Measurements from ENCODE around the gene LOXL3. TPM values are rescaled to one million over a fixed set of nuclear protein-coding genes. Genes with fewer than 3 reads are reported as not detected.

The LOXL3 gene
- total RNA-seq, 2 experiments from 2014 or later, result 0.25 TPM; not detected in 1

DNA sequence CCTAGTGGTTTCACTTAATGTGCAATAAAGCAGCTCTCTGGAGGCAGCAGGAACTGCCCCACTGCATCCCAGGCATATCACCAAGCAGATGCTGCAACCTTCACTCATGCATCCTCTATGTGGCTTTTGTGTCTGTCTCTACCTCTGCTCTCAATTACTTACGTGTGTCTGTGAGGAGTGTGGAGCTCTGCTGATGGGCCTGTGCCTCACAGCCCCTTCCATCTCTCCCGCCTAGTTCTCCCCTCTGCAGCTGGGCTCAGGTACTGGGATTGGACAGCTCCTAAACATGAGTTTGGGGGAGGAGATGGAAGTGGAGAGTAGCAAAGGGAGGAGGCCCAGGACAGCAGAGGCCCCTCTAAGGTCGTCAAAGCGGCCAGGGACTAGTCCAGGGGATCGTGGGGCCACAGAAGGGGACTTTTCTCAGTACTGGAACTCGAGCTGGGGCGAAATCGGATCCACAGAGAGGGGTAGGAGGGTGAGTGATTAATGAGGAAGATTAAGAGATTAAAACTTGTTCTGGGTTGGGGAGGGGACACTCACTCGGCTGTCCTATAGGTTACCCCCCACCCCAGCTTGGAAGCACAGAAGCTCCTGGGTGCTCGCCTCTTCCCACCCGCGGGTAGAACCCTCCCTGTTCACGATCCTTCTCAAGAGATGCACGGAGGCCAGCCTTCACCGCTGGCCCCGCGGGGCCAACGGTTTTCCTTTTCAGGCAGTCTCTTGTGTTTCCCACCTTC is 52.2 kb downstream of the LOXL3 start:
- CTCF ChIA-PET, result interaction anchor here (2.3 kb wide), 1 partner anchor 18 kb away, joined by 9 read pairs; the partner anchor contains the start of genes CCDC142 and TTC31
- TF ChIP-seq, protein P1, sequence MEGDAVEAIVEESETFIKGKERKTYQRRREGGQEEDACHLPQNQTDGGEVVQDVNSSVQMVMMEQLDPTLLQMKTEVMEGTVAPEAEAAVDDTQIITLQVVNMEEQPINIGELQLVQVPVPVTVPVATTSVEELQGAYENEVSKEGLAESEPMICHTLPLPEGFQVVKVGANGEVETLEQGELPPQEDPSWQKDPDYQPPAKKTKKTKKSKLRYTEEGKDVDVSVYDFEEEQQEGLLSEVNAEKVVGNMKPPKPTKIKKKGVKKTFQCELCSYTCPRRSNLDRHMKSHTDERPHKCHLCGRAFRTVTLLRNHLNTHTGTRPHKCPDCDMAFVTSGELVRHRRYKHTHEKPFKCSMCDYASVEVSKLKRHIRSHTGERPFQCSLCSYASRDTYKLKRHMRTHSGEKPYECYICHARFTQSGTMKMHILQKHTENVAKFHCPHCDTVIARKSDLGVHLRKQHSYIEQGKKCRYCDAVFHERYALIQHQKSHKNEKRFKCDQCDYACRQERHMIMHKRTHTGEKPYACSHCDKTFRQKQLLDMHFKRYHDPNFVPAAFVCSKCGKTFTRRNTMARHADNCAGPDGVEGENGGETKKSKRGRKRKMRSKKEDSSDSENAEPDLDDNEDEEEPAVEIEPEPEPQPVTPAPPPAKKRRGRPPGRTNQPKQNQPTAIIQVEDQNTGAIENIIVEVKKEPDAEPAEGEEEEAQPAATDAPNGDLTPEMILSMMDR (IDR thresholded peaks at IDR 0.05), result no peak

DNA sequence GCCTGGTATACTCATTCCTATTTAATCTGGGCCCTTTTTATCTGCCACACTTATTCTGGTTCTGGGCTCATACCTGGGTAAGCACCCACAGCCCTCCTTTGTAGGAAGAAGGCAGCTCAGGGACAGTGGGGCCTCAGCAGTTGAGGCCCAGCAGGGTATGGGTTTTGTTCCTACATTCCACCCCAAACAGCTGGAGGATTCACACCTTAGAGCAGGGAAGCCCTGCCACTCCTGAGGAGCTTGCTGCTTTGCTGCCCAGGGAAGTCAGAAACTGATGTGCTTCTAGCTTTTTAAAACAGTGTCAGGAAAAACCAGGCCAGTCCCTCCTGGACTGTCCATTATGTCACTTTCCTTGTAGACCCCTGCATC is 53.2 kb downstream of the LOXL3 start:
- H3K4me1 Mint-ChIP-seq (ENCODE audit: low read depth), result peaks cover 72% of the 10 kb centered on the region
- H3K4me3 Mint-ChIP-seq, result no peak overlapping the region
- Histone ChIP-seq H3K4me1 (ENCODE audit: insufficient read depth, low read length) (peaks cover 53% of the 10 kb centered on the region), H3K27me3 (ENCODE audit: control insufficient read depth in 1 of 2, insufficient read depth in 2 of 2, low read length in 2 of 2) (peaks cover 60 to 72% of the 10 kb centered on the region in 2 experiments), H3K4me3 (ENCODE audit: low read length) (no peak overlapping the region), H3K36me3 (ENCODE audit: insufficient read depth, low read length) (peaks cover 13% of the 10 kb centered on the region), H3K27ac (ENCODE audit: low read depth in 1 of 2, low read length in 2 of 2) (no peak overlapping the region), H3K9me3 (ENCODE audit: control insufficient read depth in 1 of 2, insufficient read depth in 1 of 2, low read length in 2 of 2) (peaks cover 0 to 37% of the 10 kb centered on the region in 2 experiments)
- no peak for DNase-seq
- no peak for ATAC-seq (ENCODE audit: poor library complexity)
- peaks cover 79% of the 10 kb centered on the region for H3K27me3 Mint-ChIP-seq
- intact Hi-C loops (cut with DNase I, micrococcal nuclease), result no loop called here
- no peaks in the 10 kb centered on the region for H3K9me3 Mint-ChIP-seq
- TF ChIP-seq, protein P1 (IDR thresholded peaks at IDR 0.05), result no peak
- CTCF ChIA-PET, result interaction anchor here (1.4 to 2.3 kb wide), 2 partner anchors 17 to 31 kb away, joined by 3 to 9 read pairs; partner anchors contain the start of genes CCDC142 and TTC31
- POLR2A ChIA-PET, result interaction anchor here (0.6 to 4.5 kb wide), 6 partner anchors 18 to 672 kb away, joined by 3 to 21 read pairs (median 4); partner anchors contain the start of genes AUP1, CCDC142, HTRA2 and STAMBP
- peaks cover 15% of the 10 kb centered on the region for H3K36me3 Mint-ChIP-seq (ENCODE audit: low read depth)
- no peak overlapping the region for H3K27ac Mint-ChIP-seq

More for the DNA sequence above, 52.2 kb downstream of the LOXL3 start:
- intact Hi-C loops (cut with DNase I, micrococcal nuclease), result no loop called here
- POLR2A ChIA-PET, result interaction anchor here (0.6 to 4.5 kb wide), 3 partner anchors 19 to 47 kb away, joined by 3 to 21 read pairs (median 10); partner anchors contain the start of genes AUP1, CCDC142, HTRA2 and INO80B
- H3K36me3 Mint-ChIP-seq (ENCODE audit: low read depth), result peaks cover 21% of the 10 kb centered on the region
- no peak for ATAC-seq (ENCODE audit: poor library complexity)
- DNase-seq, result no peak
- H3K4me1 ChIP-seq (ENCODE audit: insufficient read depth, low read length), result peaks cover 63% of the 10 kb centered on the region
- no peak overlapping the region for H3K27ac ChIP-seq (ENCODE audit: low read depth in 1 of 2, low read length in 2 of 2)
- peaks cover 84% of the 10 kb centered on the region for H3K27me3 Mint-ChIP-seq
- H3K27ac Mint-ChIP-seq, result no peak overlapping the region
- no peaks in the 10 kb centered on the region for H3K9me3 Mint-ChIP-seq
- peak overlapping the region; percentile 48 for H3K4me3 Mint-ChIP-seq
- H3K4me1 Mint-ChIP-seq (ENCODE audit: low read depth), result peaks cover 78% of the 10 kb centered on the region
- no peak overlapping the region for H3K4me3 ChIP-seq (ENCODE audit: low read length)
- H3K9me3 ChIP-seq (ENCODE audit: control insufficient read depth in 1 of 2, insufficient read depth in 1 of 2, low read length in 2 of 2), result peaks cover 0 to 37% of the 10 kb centered on the region in 2 experiments
- H3K36me3 ChIP-seq (ENCODE audit: insufficient read depth, low read length), result peaks cover 18% of the 10 kb centered on the region
- H3K27me3 ChIP-seq (ENCODE audit: control insufficient read depth in 1 of 2, insufficient read depth in 2 of 2, low read length in 2 of 2), result peaks cover 63 to 72% of the 10 kb centered on the region in 2 experiments

DNA sequence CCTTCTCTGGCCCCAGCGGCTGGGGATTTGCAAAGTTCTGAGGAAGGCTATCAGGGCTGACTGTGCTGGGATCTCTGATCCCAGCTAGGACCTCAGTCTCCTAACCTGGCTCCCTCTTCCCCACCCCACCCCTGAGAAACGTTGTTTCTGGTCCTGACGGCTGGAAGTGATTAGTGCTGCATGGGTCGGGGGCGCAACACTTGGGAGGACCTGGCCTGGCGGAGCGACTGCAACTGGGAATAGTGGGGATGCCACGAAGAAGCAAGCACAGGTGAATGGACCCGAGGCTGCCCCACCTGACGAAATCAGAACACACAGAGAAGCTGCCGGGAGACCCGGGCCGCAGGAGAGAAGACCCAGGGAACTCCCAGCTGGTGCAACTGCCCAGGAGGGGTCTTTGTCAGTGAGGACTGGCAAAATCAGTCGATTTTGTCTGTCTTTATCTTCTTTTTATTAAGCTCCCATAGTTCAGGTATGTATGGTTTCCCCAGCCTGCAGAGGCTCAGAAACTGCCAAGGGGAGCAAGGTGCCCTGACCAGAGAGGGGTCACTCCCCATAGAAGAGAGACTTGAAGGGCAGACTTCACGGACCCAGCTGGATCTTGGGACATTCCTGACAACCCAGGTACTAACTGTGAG is 53.7 kb downstream of the LOXL3 start:
- H3K4me1 Mint-ChIP-seq (ENCODE audit: low read depth), result peaks cover 67% of the 10 kb centered on the region
- no peak overlapping the region for H3K27ac Mint-ChIP-seq
- DNase-seq, result no peak

More for the DNA sequence above, 53.7 kb downstream of the LOXL3 start:
- Mint-ChIP-seq H3K27me3 (peaks cover 74% of the 10 kb centered on the region), H3K9me3 (no peaks in the 10 kb centered on the region), H3K4me3 (no peak overlapping the region), H3K36me3 (ENCODE audit: low read depth) (peaks cover 10% of the 10 kb centered on the region)
- Histone ChIP-seq H3K36me3 (ENCODE audit: insufficient read depth, low read length) (peaks cover 8% of the 10 kb centered on the region), H3K4me1 (ENCODE audit: insufficient read depth, low read length) (peaks cover 48% of the 10 kb centered on the region), H3K4me3 (ENCODE audit: low read length) (no peak overlapping the region), H3K9me3 (ENCODE audit: control insufficient read depth in 1 of 2, insufficient read depth in 1 of 2, low read length in 2 of 2) (peaks cover 0 to 37% of the 10 kb centered on the region in 2 experiments), H3K27me3 (ENCODE audit: control insufficient read depth in 1 of 2, insufficient read depth in 2 of 2, low read length in 2 of 2) (peaks cover 57 to 71% of the 10 kb centered on the region in 2 experiments), H3K27ac (ENCODE audit: low read depth in 1 of 2, low read length in 2 of 2) (no peak overlapping the region)
- intact Hi-C loops (cut with DNase I, micrococcal nuclease), result no loop called here
- POLR2A ChIA-PET, result interaction anchor here (1.0 to 4.5 kb wide), 5 partner anchors 18 to 85 kb away, joined by 3 to 21 read pairs (median 4); partner anchors contain the start of genes AUP1, CCDC142, HTRA2 and TTC31
- no peak for ATAC-seq (ENCODE audit: poor library complexity)
- TF ChIP-seq, protein P1 (IDR thresholded peaks at IDR 0.05), result no peak
- CTCF ChIA-PET, result interaction anchor here (1.4 to 2.3 kb wide), 2 partner anchors 17 to 32 kb away, joined by 3 to 9 read pairs; partner anchors contain the start of genes CCDC142 and TTC31

Measured in CD4-positive, alpha-beta T cell (primary cell).